Neuronal stem cell (in vitro differentiated cells): ENCODE data around the gene NOG.

Experiments
- DNase-seq: peaks from one replicate; pipeline ENCODE4 v3.0.0-alpha.2; 2013; ENCODE audit warnings: low spot score
- H2AFZ ChIP-seq: one replicate; pipeline ENCODE4 v1.6.1; 2013; ENCODE audit warnings: mild to moderate bottlenecking, low read length, inconsistent platforms
- H2AK5ac ChIP-seq: 2 replicates; pipeline ENCODE4 v1.6.1; 2013; ENCODE audit warnings: low read depth, mild to moderate bottlenecking, inconsistent platforms, low read length, moderate library complexity, mixed read lengths
- H2BK120ac ChIP-seq: 2 replicates; pipeline ENCODE4 v1.6.1; 2013; ENCODE audit warnings: low read depth, mild to moderate bottlenecking, inconsistent platforms, low read length, moderate library complexity, mixed read lengths
- H2BK12ac ChIP-seq: one replicate; pipeline ENCODE4 v1.6.1; 2013; ENCODE audit warnings: low read length, inconsistent platforms
- H2BK15ac ChIP-seq: 2 replicates; pipeline ENCODE4 v1.6.1; 2013; ENCODE audit warnings: mild to moderate bottlenecking, low read length, inconsistent platforms, mixed read lengths
- H2BK5ac ChIP-seq: one replicate; pipeline ENCODE4 v1.6.1; 2013; ENCODE audit warnings: inconsistent platforms, mild to moderate bottlenecking, low read length, moderate library complexity
- H3K14ac ChIP-seq: one replicate; pipeline ENCODE4 v1.6.1; 2013; ENCODE audit warnings: low read length, inconsistent platforms
- H3K18ac ChIP-seq: 2 replicates; pipeline ENCODE4 v1.6.1; 2013; ENCODE audit warnings: low read length, inconsistent platforms
- H3K23ac ChIP-seq: 2 replicates; pipeline ENCODE4 v1.6.1; 2013; ENCODE audit warnings: low read depth, mild to moderate bottlenecking, mixed read lengths, low read length, inconsistent platforms; ENCODE audit not compliant: poor library complexity
- H3K27ac ChIP-seq: replicated peaks from 3 replicates; pipeline ENCODE4 v1.5.1; 2013; ENCODE audit warnings: low read length, inconsistent platforms
- H3K27me3 ChIP-seq, 3 experiments: 2 replicates each; pipeline ENCODE4 v1.6.1; 2013; ENCODE audit warnings: low read length in 3 of 3, mild to moderate bottlenecking in 2 of 3, inconsistent platforms in 1 of 3, low read depth in 1 of 3, mixed read lengths in 1 of 3, moderate library complexity in 1 of 3; ENCODE audit not compliant: control insufficient read depth in 3 of 3, insufficient read depth in 3 of 3
- H3K36me3 ChIP-seq, 2 donors: replicated peaks in 1 of 2; 2 replicates each; pipeline ENCODE4 v1.6.1; 2013; ENCODE audit warnings: low read length in 2 of 2; ENCODE audit not compliant: control insufficient read depth in 2 of 2, insufficient read depth in 2 of 2
- H3K4ac ChIP-seq: 2 replicates; pipeline ENCODE4 v1.6.1; 2013; ENCODE audit warnings: inconsistent platforms, mild to moderate bottlenecking, low read length, moderate library complexity
- H3K4me1 ChIP-seq, 2 donors: 1 replicate in 1 of 2; 2 replicates in 1 of 2; pipeline ENCODE4 v1.6.1; 2013; ENCODE audit warnings: low read length in 2 of 2, low read depth in 1 of 2; ENCODE audit not compliant: control insufficient read depth in 2 of 2, insufficient read depth in 1 of 2
- H3K4me2 ChIP-seq: one replicate; pipeline ENCODE4 v1.6.1; 2013; ENCODE audit warnings: mild to moderate bottlenecking, low read length, inconsistent platforms; ENCODE audit not compliant: insufficient read depth, poor library complexity, severe bottlenecking
- H3K4me3 ChIP-seq, 2 donors: 2 replicates each; pipeline ENCODE4 v1.5.1; 2013; ENCODE audit warnings: low read length in 2 of 2, mild to moderate bottlenecking in 2 of 2, inconsistent platforms in 1 of 2, moderate library complexity in 1 of 2
- H3K79me1 ChIP-seq: one replicate; pipeline ENCODE4 v1.6.1; 2013; ENCODE audit warnings: low read depth, mild to moderate bottlenecking, inconsistent platforms, low read length, moderate library complexity
- H3K9ac ChIP-seq: one replicate; pipeline ENCODE4 v1.6.1; 2013; ENCODE audit warnings: mild to moderate bottlenecking, low read depth, low read length, inconsistent platforms; ENCODE audit not compliant: poor library complexity
- H3K9me3 ChIP-seq, 2 donors: replicated peaks in 1 of 2; 2 replicates each; pipeline versions ENCODE3 to v1.6.1; 2013; ENCODE audit warnings: low read length in 2 of 2, mild to moderate bottlenecking in 2 of 2, inconsistent platforms in 1 of 2, low read depth in 1 of 2, mixed read lengths in 1 of 2, moderate library complexity in 1 of 2; ENCODE audit not compliant: control insufficient read depth in 2 of 2, insufficient read depth in 1 of 2
- H4K8ac ChIP-seq: one replicate; pipeline ENCODE4 v1.6.1; 2013; ENCODE audit warnings: low read depth, mild to moderate bottlenecking, inconsistent platforms, low read length, moderate library complexity
- H4K91ac ChIP-seq: one replicate; pipeline ENCODE4 v1.6.1; 2013; ENCODE audit warnings: low read length, low read depth, mild to moderate bottlenecking, inconsistent platforms; ENCODE audit not compliant: poor library complexity
- WGBS, 2 donors: extraction: QIAGEN DNeasy Blood & Tissue Kit; methylation state at CpG; one replicate each; pipeline ENCODE4 v1.1.7; 2013; ENCODE audit warnings: missing lambda C conversion rate in 2 of 2, mixed read lengths in 1 of 2; ENCODE audit not compliant: insufficient read length in 2 of 2, insufficient replicate concordance in 1 of 2; ENCODE audit errors: extremely low coverage in 2 of 2; 5-methylcytosine and 5-hydroxymethylcytosine counted together

The NOG gene

GRCh38 chr17:56624309-56624708 is 30.8 kb downstream of the NOG start:
- no peak overlapping the region for H2BK120ac ChIP-seq
- H3K27ac ChIP-seq = no peak overlapping the region
- H3K4me2 ChIP-seq = no peak overlapping the region
- H2AFZ ChIP-seq = no peak overlapping the region
- no CpG with 5 or more reads among the region's 2 CpGs for WGBS, 2 donors
- no peak overlapping the region for H3K14ac ChIP-seq
- H3K4me3 ChIP-seq = no peak overlapping the region
- H4K91ac ChIP-seq = no peak overlapping the region
- no peaks in the 10 kb centered on the region for H3K9me3 ChIP-seq
- H2AK5ac ChIP-seq = no peak overlapping the region
- H2BK5ac ChIP-seq = no peak overlapping the region
- no peaks in the 10 kb centered on the region for H3K36me3 ChIP-seq
- no peaks in the 10 kb centered on the region for H3K79me1 ChIP-seq
- no peak overlapping the region for H3K4ac ChIP-seq
- no peaks in the 10 kb centered on the region for H3K4me1 ChIP-seq
- no peak overlapping the region for H2BK12ac ChIP-seq
- no peak overlapping the region for H3K9ac ChIP-seq
- DNase-seq = no peak
- no peak overlapping the region for H3K18ac ChIP-seq
- H3K23ac ChIP-seq = no peak overlapping the region
- H2BK15ac ChIP-seq = no peak overlapping the region
- H4K8ac ChIP-seq = no peak overlapping the region
- peaks cover 0 to 2% (median 0%) of the 10 kb centered on the region in 3 experiments for H3K27me3 ChIP-seq

GRCh38 chr17:56624912-56625311 is 31.4 kb downstream of the NOG start:
- H3K4me2 ChIP-seq = no peak overlapping the region
- no peak overlapping the region for H3K27ac ChIP-seq
- H3K4ac ChIP-seq = no peak overlapping the region
- no peak overlapping the region for H2AFZ ChIP-seq
- no peaks in the 10 kb centered on the region for H3K79me1 ChIP-seq
- H2BK12ac ChIP-seq = no peak overlapping the region
- H2AK5ac ChIP-seq = no peak overlapping the region
- no CpG with 5 or more reads among the region's 4 CpGs for WGBS, 2 donors
- peaks cover 0 to 2% (median 0%) of the 10 kb centered on the region in 3 experiments for H3K27me3 ChIP-seq
- no peak overlapping the region for H2BK15ac ChIP-seq
- no peak overlapping the region for H2BK5ac ChIP-seq
- no peak overlapping the region for H3K4me3 ChIP-seq
- no peaks in the 10 kb centered on the region for H3K36me3 ChIP-seq
- no peak overlapping the region for H3K9ac ChIP-seq
- no peak overlapping the region for H3K14ac ChIP-seq
- H3K18ac ChIP-seq = no peak overlapping the region
- H4K91ac ChIP-seq = no peak overlapping the region
- no peak overlapping the region for H4K8ac ChIP-seq
- no peak overlapping the region for H3K23ac ChIP-seq
- H2BK120ac ChIP-seq = no peak overlapping the region
- no peak for DNase-seq
- no peaks in the 10 kb centered on the region for H3K9me3 ChIP-seq
- peaks cover 0 to under 1% of the 10 kb centered on the region in 2 donors for H3K4me1 ChIP-seq

- no peak overlapping the region for H3K18ac ChIP-seq
- H4K8ac ChIP-seq = no peak overlapping the region
- WGBS, 2 donors = no CpG with 5 or more reads among the region's 7 CpGs
- no peak overlapping the region for H3K4me3 ChIP-seq
- peaks cover 0 to 1% of the 10 kb centered on the region in 2 donors for H3K4me1 ChIP-seq
- H3K4me2 ChIP-seq = no peak overlapping the region
- peak; percentile 21 for DNase-seq
- no peak overlapping the region for H2BK15ac ChIP-seq
- no peak overlapping the region for H2AK5ac ChIP-seq
- H3K36me3 ChIP-seq = no peaks in the 10 kb centered on the region
- no peak overlapping the region for H2BK12ac ChIP-seq
- H3K27ac ChIP-seq = no peak overlapping the region
- H3K4ac ChIP-seq = no peak overlapping the region
- H4K91ac ChIP-seq = no peak overlapping the region
- H3K14ac ChIP-seq = no peak overlapping the region
- H3K23ac ChIP-seq = no peak overlapping the region
- no peak overlapping the region for H3K9ac ChIP-seq
- no peak overlapping the region for H2BK5ac ChIP-seq
- H3K79me1 ChIP-seq = no peaks in the 10 kb centered on the region
- H2BK120ac ChIP-seq = no peak overlapping the region
- H3K9me3 ChIP-seq = no peaks in the 10 kb centered on the region
- peaks cover 0 to 2% (median 0%) of the 10 kb centered on the region in 3 experiments for H3K27me3 ChIP-seq
- no peak overlapping the region for H2AFZ ChIP-seq
Observed at GRCh38 chr17:56629531-56630075, 36.1 kb downstream of the NOG start.

- Histone ChIP-seq H3K4ac (no peak overlapping the region), H3K14ac (no peak overlapping the region), H3K9me3 (no peaks in the 10 kb centered on the region), H3K27me3 (peaks cover 0 to 2% (median 0%) of the 10 kb centered on the region in 3 experiments), H3K79me1 (no peaks in the 10 kb centered on the region), H3K27ac (no peak overlapping the region), H4K91ac (no peak overlapping the region), H2BK5ac (no peak overlapping the region), H2AFZ (no peak overlapping the region), H3K4me2 (no peak overlapping the region), H2BK12ac (no peak overlapping the region), H2AK5ac (no peak overlapping the region), H3K4me3 (no peak overlapping the region), H3K23ac (no peak overlapping the region), H3K9ac (no peak overlapping the region), H3K18ac (no peak overlapping the region), H4K8ac (no peak overlapping the region), H3K4me1 (peaks cover 0 to 1% of the 10 kb centered on the region in 2 donors), H3K36me3 (no peaks in the 10 kb centered on the region), H2BK120ac (no peak overlapping the region), H2BK15ac (no peak overlapping the region)
- WGBS, 2 donors = no CpG with 5 or more reads among the region's 4 CpGs
- no peak for DNase-seq
Observed at GRCh38 chr17:56630202-56630601, 36.7 kb downstream of the NOG start.
